Measurements from ENCODE around the gene KRTCAP2.
"Not testable (repeated sequence)": the region's sequence is repeated elsewhere in the genome, so short reads cannot be mapped to it uniquely, and the experiment has no call there.

The KRTCAP2 gene

GRCh38 chr1:155172732-155173477, at the start of gene KRTCAP2:
Gene KRTCAP2, minus strand, starts transcription at chr1:155173304. Its CDS starts 80 bp downstream, at chr1:155173224.
- DNase-seq = peak; percentile 96

- not testable (repeated sequence) for DNase-seq
These were observed 47.3 kb upstream of the KRTCAP2 start for GRCh38 chr1:155220211-155220965.

GRCh38 chr1:155219592-155220031, 46.5 kb upstream of the KRTCAP2 start:
- DNase-seq = peak in 1 of 2 experiments; percentile 24

- peak; percentile 34 to 37 for DNase-seq
These were observed 45.9 kb upstream of the KRTCAP2 start for GRCh38 chr1:155218854-155219591.

- DNase-seq = not testable (repeated sequence)
These were observed 41.6 kb upstream of the KRTCAP2 start for GRCh38 chr1:155214702-155215101.

- not testable (repeated sequence) for DNase-seq
These were observed 38.9 kb upstream of the KRTCAP2 start for GRCh38 chr1:155212051-155212440.

- not testable (repeated sequence) for DNase-seq
These were observed 38.4 kb upstream of the KRTCAP2 start for GRCh38 chr1:155211381-155212050.

GRCh38 chr1:155210314-155211104, 37.4 kb upstream of the KRTCAP2 start:
- DNase-seq = no peak

- DNase-seq = no peak
These were observed 36.2 kb upstream of the KRTCAP2 start for GRCh38 chr1:155209312-155209721.

- peak; percentile 73 to 79 for DNase-seq
These were observed 35.6 kb upstream of the KRTCAP2 start, which contains the start of gene MTX1 for GRCh38 chr1:155208541-155209311. Gene MTX1, plus strand, starts transcription at chr1:155208695. Its CDS starts 110 bp downstream, at chr1:155208805.

GRCh38 chr1:155207806-155208540, 34.9 kb upstream of the KRTCAP2 start, which contains the start of gene THBS3:
Gene THBS3, minus strand, starts transcription at chr1:155207897. Its CDS starts 21 bp downstream, at chr1:155207876.
- DNase-seq = no peak

- peak; percentile 80 to 87 for DNase-seq
These were observed 34.0 kb upstream of the KRTCAP2 start for GRCh38 chr1:155206891-155207805.

- no peak for DNase-seq
These were observed 33.0 kb upstream of the KRTCAP2 start for GRCh38 chr1:155205969-155206593.

- DNase-seq = no peak
These were observed 31.9 kb upstream of the KRTCAP2 start for GRCh38 chr1:155205035-155205434.

GRCh38 chr1:155202731-155203515, 29.8 kb upstream of the KRTCAP2 start:
- no peak for DNase-seq

GRCh38 chr1:155202198-155202597, 29.1 kb upstream of the KRTCAP2 start:
- DNase-seq = no peak

- no peak for DNase-seq
These were observed 27.8 kb upstream of the KRTCAP2 start for GRCh38 chr1:155200920-155201319.

- no peak for DNase-seq
These were observed 26.7 kb upstream of the KRTCAP2 start for GRCh38 chr1:155199792-155200191.
